GDM1 (cell line): ENCODE results near the gene CEL.
"Not testable (repeated sequence)": the region's sequence is repeated elsewhere in the genome, so short reads cannot be mapped to it uniquely, and the experiment has no call there.

Experiments
- DNase-seq: peaks from one replicate; lab custom pipeline; 2025; lab: John Stamatoyannopoulos, UW

CEL gene

GRCh38 chr9:133064241-133065069, 2.7 kb downstream of the CEL start:
- no peak for DNase-seq

- DNase-seq, result no peak
Measured at GRCh38 chr9:133065070-133065388, 3.2 kb downstream of the CEL start.

- DNase-seq, result no peak
Measured at GRCh38 chr9:133066181-133066983, 4.6 kb downstream of the CEL start.

GRCh38 chr9:133067006-133067405, 5.2 kb downstream of the CEL start:
- DNase-seq, result no peak

- no peak for DNase-seq
Measured at GRCh38 chr9:133067813-133068212, 6.0 kb downstream of the CEL start.

GRCh38 chr9:133068431-133068830, 6.7 kb downstream of the CEL start:
- DNase-seq, result not testable (repeated sequence)

GRCh38 chr9:133070500-133070961, 8.8 kb downstream of the CEL start:
- DNase-seq, result not testable (repeated sequence)

- DNase-seq, result not testable (repeated sequence)
Measured at GRCh38 chr9:133070985-133071384, 9.2 kb downstream of the CEL start.

- no peak for DNase-seq
Measured at GRCh38 chr9:133071484-133072150, 9.8 kb downstream of the CEL start.

- DNase-seq, result not testable (repeated sequence)
Measured at GRCh38 chr9:133072210-133072609, 10.4 kb downstream of the CEL start.

GRCh38 chr9:133073086-133074014, 11.6 kb downstream of the CEL start:
- no peak for DNase-seq

GRCh38 chr9:133074111-133074651, 12.4 kb downstream of the CEL start:
- no peak for DNase-seq

- no peak for DNase-seq
Measured at GRCh38 chr9:133075925-133076630, 14.3 kb downstream of the CEL start.

GRCh38 chr9:133076691-133077090, 14.9 kb downstream of the CEL start:
- DNase-seq, result no peak

GRCh38 chr9:133078486-133078885, 16.7 kb downstream of the CEL start:
- DNase-seq, result no peak

- no peak for DNase-seq
Measured at GRCh38 chr9:133080161-133080560, 18.4 kb downstream of the CEL start.

- DNase-seq, result peak; percentile 28
Measured at GRCh38 chr9:133080786-133081779, 19.3 kb downstream of the CEL start.

- not testable (repeated sequence) for DNase-seq
Measured at GRCh38 chr9:133081957-133082644, 20.3 kb downstream of the CEL start.

- DNase-seq, result not testable (repeated sequence)
Measured at GRCh38 chr9:133083688-133084087, 21.9 kb downstream of the CEL start.
